ENCODE results near the gene ATP1A1.

DNA sequence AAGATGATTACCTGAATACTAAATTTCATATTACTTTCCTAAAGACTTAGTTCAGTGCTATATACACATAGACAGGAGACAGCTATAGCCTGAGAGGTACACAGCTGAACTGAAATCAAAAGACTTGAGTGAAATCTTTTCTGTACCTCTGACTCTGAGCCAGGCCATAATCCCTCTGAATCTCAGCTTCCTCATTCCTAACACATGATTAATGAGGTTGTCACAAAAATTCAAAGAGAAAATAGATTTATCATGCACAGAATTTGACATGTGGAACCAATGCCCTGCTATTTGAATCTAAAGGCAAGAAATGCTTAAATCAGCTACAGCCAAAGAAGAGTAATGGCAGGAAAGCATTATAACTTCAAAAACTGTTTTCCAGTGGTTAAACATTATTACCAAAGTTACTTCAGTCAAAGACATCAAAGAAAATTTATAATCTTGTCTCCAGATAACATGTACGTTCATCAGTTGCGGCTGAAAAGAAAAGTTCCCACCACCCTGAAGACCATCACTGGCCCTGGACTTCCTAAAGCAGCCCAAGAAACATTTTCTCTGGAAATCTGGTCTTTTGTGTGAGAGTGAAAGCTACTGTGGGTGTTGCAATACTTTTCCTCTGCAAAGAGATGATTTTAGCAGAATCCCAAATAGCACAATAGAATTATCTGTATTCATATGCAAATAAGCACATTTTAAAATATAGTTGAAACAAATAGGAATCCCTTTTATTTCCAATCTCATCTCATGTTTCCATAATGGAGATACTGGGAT is 13.8 kb upstream of the ATP1A1 start:
- TF ChIP-seq ZNF316 (IDR thresholded peaks at IDR 0.05) (no peak), POLR2A (conservative IDR thresholded peaks at IDR 0.05) (no peak), IRF2 (CRISPR knock-in tag; IDR thresholded peaks at IDR 0.05) (no peak), TCF7L2 (IDR thresholded peaks at IDR 0.05; ENCODE audit: low read depth, low read length) (no peak), BCL6 (CRISPR knock-in tag; IDR thresholded peaks at IDR 0.05) (no peak), JUND (IDR thresholded peaks at IDR 0.05; ENCODE audit: borderline replicate concordance, low read depth, low read length) (no peak), JUND (tag; IDR thresholded peaks at IDR 0.05; ENCODE audit: borderline replicate concordance, low read depth, low read length) (no peak), YY1 (IDR thresholded peaks at IDR 0.05; ENCODE audit: borderline replicate concordance in 1 of 3, control insufficient read depth in 1 of 3, extremely low read depth in 1 of 3, insufficient read depth in 3 of 3, insufficient read length in 1 of 3, insufficient replicate concordance in 2 of 3, low read depth in 1 of 3, low read length in 2 of 3) (no peak)
- TF ChIP-seq, protein P1, sequence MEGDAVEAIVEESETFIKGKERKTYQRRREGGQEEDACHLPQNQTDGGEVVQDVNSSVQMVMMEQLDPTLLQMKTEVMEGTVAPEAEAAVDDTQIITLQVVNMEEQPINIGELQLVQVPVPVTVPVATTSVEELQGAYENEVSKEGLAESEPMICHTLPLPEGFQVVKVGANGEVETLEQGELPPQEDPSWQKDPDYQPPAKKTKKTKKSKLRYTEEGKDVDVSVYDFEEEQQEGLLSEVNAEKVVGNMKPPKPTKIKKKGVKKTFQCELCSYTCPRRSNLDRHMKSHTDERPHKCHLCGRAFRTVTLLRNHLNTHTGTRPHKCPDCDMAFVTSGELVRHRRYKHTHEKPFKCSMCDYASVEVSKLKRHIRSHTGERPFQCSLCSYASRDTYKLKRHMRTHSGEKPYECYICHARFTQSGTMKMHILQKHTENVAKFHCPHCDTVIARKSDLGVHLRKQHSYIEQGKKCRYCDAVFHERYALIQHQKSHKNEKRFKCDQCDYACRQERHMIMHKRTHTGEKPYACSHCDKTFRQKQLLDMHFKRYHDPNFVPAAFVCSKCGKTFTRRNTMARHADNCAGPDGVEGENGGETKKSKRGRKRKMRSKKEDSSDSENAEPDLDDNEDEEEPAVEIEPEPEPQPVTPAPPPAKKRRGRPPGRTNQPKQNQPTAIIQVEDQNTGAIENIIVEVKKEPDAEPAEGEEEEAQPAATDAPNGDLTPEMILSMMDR (IDR thresholded peaks at IDR 0.05 in 2 of 3, conservative IDR thresholded peaks at IDR 0.05 in 1 of 3; ENCODE audit: insufficient read depth in 2 of 3, low read depth in 1 of 3, low read length in 3 of 3): no peak
- TF ChIP-seq, protein P2, sequence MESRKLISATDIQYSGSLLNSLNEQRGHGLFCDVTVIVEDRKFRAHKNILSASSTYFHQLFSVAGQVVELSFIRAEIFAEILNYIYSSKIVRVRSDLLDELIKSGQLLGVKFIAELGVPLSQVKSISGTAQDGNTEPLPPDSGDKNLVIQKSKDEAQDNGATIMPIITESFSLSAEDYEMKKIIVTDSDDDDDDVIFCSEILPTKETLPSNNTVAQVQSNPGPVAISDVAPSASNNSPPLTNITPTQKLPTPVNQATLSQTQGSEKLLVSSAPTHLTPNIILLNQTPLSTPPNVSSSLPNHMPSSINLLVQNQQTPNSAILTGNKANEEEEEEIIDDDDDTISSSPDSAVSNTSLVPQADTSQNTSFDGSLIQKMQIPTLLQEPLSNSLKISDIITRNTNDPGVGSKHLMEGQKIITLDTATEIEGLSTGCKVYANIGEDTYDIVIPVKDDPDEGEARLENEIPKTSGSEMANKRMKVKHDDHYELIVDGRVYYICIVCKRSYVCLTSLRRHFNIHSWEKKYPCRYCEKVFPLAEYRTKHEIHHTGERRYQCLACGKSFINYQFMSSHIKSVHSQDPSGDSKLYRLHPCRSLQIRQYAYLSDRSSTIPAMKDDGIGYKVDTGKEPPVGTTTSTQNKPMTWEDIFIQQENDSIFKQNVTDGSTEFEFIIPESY (CRISPR knock-in tag; IDR thresholded peaks at IDR 0.05): no peak
